ENCODE data around the gene HBS1L.

HBS1L gene
- 70.9 to 101 (median 82.3) reads per million in 3 donors for total RNA-seq

DNA sequence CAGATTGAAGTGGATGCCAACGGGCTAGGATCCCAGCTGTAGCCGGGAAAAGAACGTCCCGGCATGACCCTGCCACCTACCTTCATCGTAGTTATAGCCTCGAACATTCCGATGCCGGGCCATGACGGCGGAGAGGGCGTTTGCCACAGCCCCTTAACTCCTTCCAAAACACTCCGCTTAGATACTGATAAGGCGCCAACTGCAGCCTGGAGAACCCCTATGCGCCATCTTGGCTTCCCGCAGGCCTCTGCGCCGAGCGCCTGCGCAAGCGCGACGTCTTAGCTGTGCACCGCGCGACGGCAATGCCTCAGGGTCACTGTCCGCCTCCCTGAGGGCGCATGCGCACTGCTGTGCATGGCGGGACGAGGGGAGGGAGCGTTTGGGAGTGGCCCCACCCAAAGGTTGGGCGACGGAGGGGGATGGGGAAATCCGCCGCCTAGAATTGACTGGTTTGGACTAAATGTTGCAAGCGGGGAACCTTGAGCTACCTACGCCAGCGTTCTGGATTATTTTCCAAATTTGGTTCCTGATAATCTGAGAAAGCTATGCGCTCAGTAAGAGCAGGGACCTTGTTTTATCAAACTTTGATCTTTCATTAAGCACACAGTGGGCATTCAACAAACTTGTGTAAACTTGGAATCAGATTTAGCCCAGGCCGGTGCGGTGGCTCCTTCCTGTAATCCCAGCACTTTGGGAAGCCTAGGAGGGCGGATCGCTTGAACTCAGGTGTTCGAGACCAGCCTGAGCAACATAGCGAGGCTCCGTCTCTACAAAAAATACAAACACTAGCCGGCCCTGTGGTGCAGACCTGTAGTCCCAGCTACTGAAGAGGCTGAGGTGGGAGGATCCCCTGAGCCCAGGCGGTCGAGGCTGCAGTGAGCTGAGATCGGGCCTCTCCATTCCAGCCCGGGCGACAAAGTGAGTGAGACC, at the start of gene HBS1L:
TSS of gene HBS1L (minus strand) at position 254 of the 930 bp plus-strand sequence. CDS start at position 123, 131 bp downstream.
- peak; percentile 93 to 97 (median 96) for DNase-seq
- Histone ChIP-seq H3K36me3 (ENCODE audit: control insufficient read depth, insufficient read depth, low read length) (peaks cover 3% of the 10 kb centered on the region), H3K4me1 (ENCODE audit: control insufficient read depth, insufficient read depth, low read length, poor library complexity, severe bottlenecking) (peaks cover 7% of the 10 kb centered on the region), H3K27me3 (replicated peaks; ENCODE audit: control insufficient read depth, insufficient read depth, low read length, poor library complexity, severe bottlenecking) (no peaks in the 10 kb centered on the region), H3K4me3 (ENCODE audit: insufficient read depth, low read depth, low read length, poor library complexity, severe bottlenecking) (peak within 1 kb of the TSS; percentile 83), H3K9me3 (ENCODE audit: control insufficient read depth, low read length) (no peaks in the 10 kb centered on the region), H3K27ac (ENCODE audit: insufficient read depth, low read length, poor library complexity, severe bottlenecking) (peak within 1 kb of the TSS; percentile 95)

DNA sequence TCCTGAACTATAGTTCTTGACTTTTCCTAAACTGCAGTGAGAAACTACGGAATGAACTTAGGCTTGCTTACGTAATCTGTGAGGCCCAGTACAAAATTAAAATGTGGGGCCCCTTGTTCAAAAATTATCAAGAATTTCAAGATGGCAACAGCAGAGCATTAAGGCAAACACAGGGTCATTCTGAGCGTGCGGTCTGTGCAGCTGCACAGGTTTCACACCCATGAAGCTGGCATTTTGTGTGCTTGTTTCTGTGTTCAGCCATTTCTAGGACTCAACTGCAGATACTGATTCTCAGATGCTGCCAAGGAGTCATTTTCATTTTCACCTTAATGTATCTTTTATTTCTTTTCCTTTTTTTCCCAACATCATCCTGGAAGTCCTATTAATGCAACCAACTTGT, 49.6 kb upstream of the HBS1L start:
- no peak for DNase-seq
- Histone ChIP-seq H3K4me3 (ENCODE audit: insufficient read depth, low read depth, low read length, poor library complexity, severe bottlenecking) (no peak overlapping the region), H3K9me3 (ENCODE audit: control insufficient read depth, low read length) (no peaks in the 10 kb centered on the region), H3K4me1 (ENCODE audit: control insufficient read depth, insufficient read depth, low read length, poor library complexity, severe bottlenecking) (no peaks in the 10 kb centered on the region), H3K27me3 (replicated peaks; ENCODE audit: control insufficient read depth, insufficient read depth, low read length, poor library complexity, severe bottlenecking) (no peaks in the 10 kb centered on the region), H3K36me3 (ENCODE audit: control insufficient read depth, insufficient read depth, low read length) (no peaks in the 10 kb centered on the region), H3K27ac (ENCODE audit: insufficient read depth, low read length, poor library complexity, severe bottlenecking) (no peak overlapping the region)

DNA sequence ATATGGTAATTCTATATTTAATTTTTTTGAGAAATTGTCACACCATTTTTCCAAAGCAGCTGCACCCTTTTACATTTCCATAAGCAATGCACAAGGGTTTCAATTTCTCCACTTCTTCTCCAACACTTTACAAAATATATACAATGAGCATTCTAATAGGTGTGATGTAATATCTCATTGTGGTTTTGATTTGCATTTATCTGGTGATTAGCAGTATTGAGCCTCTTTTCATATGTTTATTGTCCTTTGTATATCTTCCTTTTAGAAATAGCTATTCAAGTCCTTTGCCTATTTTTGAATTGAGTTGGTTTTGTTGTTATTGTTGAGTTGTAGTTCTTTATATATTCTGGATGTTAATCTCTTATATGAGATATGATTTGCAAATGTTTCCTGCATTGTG, 47.6 kb upstream of the HBS1L start:
- H3K4me1 ChIP-seq (ENCODE audit: control insufficient read depth, insufficient read depth, low read length, poor library complexity, severe bottlenecking): no peaks in the 10 kb centered on the region
- DNase-seq: no peak
- no peaks in the 10 kb centered on the region for H3K36me3 ChIP-seq (ENCODE audit: control insufficient read depth, insufficient read depth, low read length)
- no peaks in the 10 kb centered on the region for H3K9me3 ChIP-seq (ENCODE audit: control insufficient read depth, low read length)
- no peak overlapping the region for H3K27ac ChIP-seq (ENCODE audit: insufficient read depth, low read length, poor library complexity, severe bottlenecking)
- no peaks in the 10 kb centered on the region for H3K27me3 ChIP-seq (replicated peaks; ENCODE audit: control insufficient read depth, insufficient read depth, low read length, poor library complexity, severe bottlenecking)
- no peak overlapping the region for H3K4me3 ChIP-seq (ENCODE audit: insufficient read depth, low read depth, low read length, poor library complexity, severe bottlenecking)

DNA sequence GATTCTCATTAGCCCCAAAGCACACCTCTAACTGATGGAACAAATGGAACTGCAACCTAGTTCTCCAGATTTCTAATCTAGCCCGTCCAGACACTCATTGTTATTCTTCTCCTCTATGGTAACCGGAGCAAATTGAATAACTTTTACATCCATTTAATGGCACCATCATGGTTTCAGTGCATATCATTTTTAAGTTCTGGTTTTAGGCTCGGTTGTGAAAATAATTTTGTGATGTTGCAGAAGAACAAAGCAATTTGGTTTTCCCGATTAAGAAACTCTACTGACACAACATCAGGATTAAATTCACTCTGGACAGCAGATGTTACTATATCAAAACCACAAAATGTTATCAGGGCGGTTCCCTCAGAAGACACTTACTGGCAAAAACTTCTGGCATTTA, 42.5 kb upstream of the HBS1L start:
- H3K9me3 ChIP-seq (ENCODE audit: control insufficient read depth, low read length): no peaks in the 10 kb centered on the region
- H3K27me3 ChIP-seq (replicated peaks; ENCODE audit: control insufficient read depth, insufficient read depth, low read length, poor library complexity, severe bottlenecking): no peaks in the 10 kb centered on the region
- no peak overlapping the region for H3K27ac ChIP-seq (ENCODE audit: insufficient read depth, low read length, poor library complexity, severe bottlenecking)
- no peaks in the 10 kb centered on the region for H3K36me3 ChIP-seq (ENCODE audit: control insufficient read depth, insufficient read depth, low read length)
- peaks cover 7% of the 10 kb centered on the region for H3K4me1 ChIP-seq (ENCODE audit: control insufficient read depth, insufficient read depth, low read length, poor library complexity, severe bottlenecking)
- no peak for DNase-seq
- H3K4me3 ChIP-seq (ENCODE audit: insufficient read depth, low read depth, low read length, poor library complexity, severe bottlenecking): no peak overlapping the region

DNA sequence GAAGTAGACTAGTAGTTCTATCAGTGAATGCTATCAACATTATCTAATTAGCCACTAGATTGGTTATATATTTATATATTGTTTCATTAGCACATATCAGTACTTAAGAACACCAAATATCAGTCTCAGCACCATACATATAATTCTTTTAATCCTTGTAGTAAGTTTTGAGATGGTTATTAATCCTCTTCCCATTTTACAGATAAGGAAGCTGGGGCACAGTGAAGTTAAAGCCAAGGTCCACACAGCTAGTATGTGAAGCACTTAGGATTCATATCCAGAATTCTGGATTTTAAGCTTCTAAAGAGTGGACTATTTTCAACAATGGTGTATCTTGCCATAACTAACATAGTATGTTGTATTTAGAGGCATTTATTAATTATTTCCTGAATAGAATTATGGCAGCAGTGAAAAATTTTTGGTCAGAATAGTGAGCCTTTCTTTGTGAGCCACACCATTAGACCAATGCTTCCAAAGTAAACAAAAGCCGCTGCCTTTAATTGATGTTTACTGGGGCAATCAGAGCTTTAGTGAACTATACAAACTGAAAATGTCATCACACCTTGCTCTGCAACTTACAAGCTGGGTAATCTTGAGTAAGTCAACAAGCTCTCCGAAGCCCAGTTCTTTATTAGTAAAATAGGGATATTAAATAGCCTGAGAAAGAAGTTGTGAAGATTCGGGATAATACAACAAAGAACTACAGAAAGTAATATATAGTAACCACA, 41.9 kb upstream of the HBS1L start:
- no peaks in the 10 kb centered on the region for H3K27me3 ChIP-seq (replicated peaks; ENCODE audit: control insufficient read depth, insufficient read depth, low read length, poor library complexity, severe bottlenecking)

GRCh38 chr6:135095716-135096115, 41.1 kb upstream of the HBS1L start:
- no peak overlapping the region for H3K4me3 ChIP-seq (ENCODE audit: insufficient read depth, low read depth, low read length, poor library complexity, severe bottlenecking)
- no peaks in the 10 kb centered on the region for H3K27me3 ChIP-seq (replicated peaks; ENCODE audit: control insufficient read depth, insufficient read depth, low read length, poor library complexity, severe bottlenecking)
- no peak overlapping the region for H3K27ac ChIP-seq (ENCODE audit: insufficient read depth, low read length, poor library complexity, severe bottlenecking)
- no peaks in the 10 kb centered on the region for H3K36me3 ChIP-seq (ENCODE audit: control insufficient read depth, insufficient read depth, low read length)
- DNase-seq: no peak
- H3K9me3 ChIP-seq (ENCODE audit: control insufficient read depth, low read length): no peaks in the 10 kb centered on the region
- H3K4me1 ChIP-seq (ENCODE audit: control insufficient read depth, insufficient read depth, low read length, poor library complexity, severe bottlenecking): peaks cover 7% of the 10 kb centered on the region

More for the DNA sequence above, 41.9 kb upstream of the HBS1L start:
- H3K4me1 ChIP-seq (ENCODE audit: control insufficient read depth, insufficient read depth, low read length, poor library complexity, severe bottlenecking): peaks cover 7% of the 10 kb centered on the region
- DNase-seq: no peak
- no peak overlapping the region for H3K4me3 ChIP-seq (ENCODE audit: insufficient read depth, low read depth, low read length, poor library complexity, severe bottlenecking)
- H3K9me3 ChIP-seq (ENCODE audit: control insufficient read depth, low read length): no peaks in the 10 kb centered on the region
- H3K27ac ChIP-seq (ENCODE audit: insufficient read depth, low read length, poor library complexity, severe bottlenecking): no peak overlapping the region
- no peaks in the 10 kb centered on the region for H3K36me3 ChIP-seq (ENCODE audit: control insufficient read depth, insufficient read depth, low read length)

DNA sequence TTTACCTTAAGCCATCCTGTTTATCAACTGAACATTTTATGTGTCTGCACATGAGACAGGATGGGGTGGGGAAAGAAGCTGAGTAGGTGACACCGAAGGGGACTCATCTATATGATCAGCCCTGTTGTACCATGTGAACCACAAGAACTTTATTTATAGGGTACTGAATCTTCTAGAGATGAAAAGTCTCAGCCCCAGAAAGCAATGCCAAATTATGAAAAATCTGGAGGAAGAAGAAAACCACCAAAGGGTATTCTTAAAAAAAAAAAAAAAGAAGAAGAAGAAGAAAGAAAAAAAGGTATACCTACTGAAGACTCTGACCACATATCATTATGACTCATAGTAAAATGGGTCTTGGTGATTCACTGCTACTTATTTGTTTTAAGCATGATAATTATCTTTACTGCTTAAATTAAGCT, 39.8 kb upstream of the HBS1L start:
- Histone ChIP-seq H3K9me3 (ENCODE audit: control insufficient read depth, low read length) (no peaks in the 10 kb centered on the region), H3K4me1 (ENCODE audit: control insufficient read depth, insufficient read depth, low read length, poor library complexity, severe bottlenecking) (peaks cover 7% of the 10 kb centered on the region), H3K36me3 (ENCODE audit: control insufficient read depth, insufficient read depth, low read length) (no peaks in the 10 kb centered on the region), H3K27me3 (replicated peaks; ENCODE audit: control insufficient read depth, insufficient read depth, low read length, poor library complexity, severe bottlenecking) (no peaks in the 10 kb centered on the region), H3K4me3 (ENCODE audit: insufficient read depth, low read depth, low read length, poor library complexity, severe bottlenecking) (no peak overlapping the region), H3K27ac (ENCODE audit: insufficient read depth, low read length, poor library complexity, severe bottlenecking) (peak overlapping the region; percentile 23)
- peak in 1 of 3 donors; percentile 6 for DNase-seq

- Histone ChIP-seq H3K27ac (ENCODE audit: insufficient read depth, low read length, poor library complexity, severe bottlenecking) (no peak overlapping the region), H3K4me1 (ENCODE audit: control insufficient read depth, insufficient read depth, low read length, poor library complexity, severe bottlenecking) (peaks cover 10% of the 10 kb centered on the region)
These were observed 39.0 kb upstream of the HBS1L start for GRCh38 chr6:135093578-135093977.

DNA sequence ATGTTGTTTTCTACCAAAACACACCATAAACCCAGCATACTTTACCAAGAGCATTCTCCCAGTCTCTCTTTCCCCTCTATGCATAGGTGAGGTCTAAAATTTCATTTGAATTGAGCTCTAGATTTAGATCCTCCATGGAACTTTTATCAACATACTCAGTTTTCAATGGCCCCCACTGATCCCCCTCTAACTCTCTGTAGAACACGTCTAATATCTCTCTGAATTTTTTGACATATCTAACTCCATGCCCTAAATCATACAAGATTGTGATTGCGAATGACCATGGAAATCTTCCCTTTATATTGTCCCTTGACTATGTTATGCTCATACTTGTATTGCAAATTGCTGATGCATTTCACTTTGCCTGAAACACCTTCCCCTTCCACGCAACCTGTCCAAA, 38.1 kb upstream of the HBS1L start:
- no peak for DNase-seq
- Histone ChIP-seq H3K36me3 (ENCODE audit: control insufficient read depth, insufficient read depth, low read length) (no peaks in the 10 kb centered on the region), H3K27ac (ENCODE audit: insufficient read depth, low read length, poor library complexity, severe bottlenecking) (no peak overlapping the region), H3K27me3 (replicated peaks; ENCODE audit: control insufficient read depth, insufficient read depth, low read length, poor library complexity, severe bottlenecking) (no peaks in the 10 kb centered on the region), H3K4me3 (ENCODE audit: insufficient read depth, low read depth, low read length, poor library complexity, severe bottlenecking) (no peak overlapping the region), H3K9me3 (ENCODE audit: control insufficient read depth, low read length) (no peaks in the 10 kb centered on the region), H3K4me1 (ENCODE audit: control insufficient read depth, insufficient read depth, low read length, poor library complexity, severe bottlenecking) (peaks cover 18% of the 10 kb centered on the region)

More at GRCh38 chr6:135093578-135093977, 39.0 kb upstream of the HBS1L start:
- H3K9me3 ChIP-seq (ENCODE audit: control insufficient read depth, low read length): no peaks in the 10 kb centered on the region
- DNase-seq: no peak
- H3K4me3 ChIP-seq (ENCODE audit: insufficient read depth, low read depth, low read length, poor library complexity, severe bottlenecking): no peak overlapping the region
- no peaks in the 10 kb centered on the region for H3K36me3 ChIP-seq (ENCODE audit: control insufficient read depth, insufficient read depth, low read length)
- no peaks in the 10 kb centered on the region for H3K27me3 ChIP-seq (replicated peaks; ENCODE audit: control insufficient read depth, insufficient read depth, low read length, poor library complexity, severe bottlenecking)

- Histone ChIP-seq H3K4me3 (ENCODE audit: insufficient read depth, low read depth, low read length, poor library complexity, severe bottlenecking) (no peak overlapping the region), H3K27me3 (replicated peaks; ENCODE audit: control insufficient read depth, insufficient read depth, low read length, poor library complexity, severe bottlenecking) (no peaks in the 10 kb centered on the region), H3K4me1 (ENCODE audit: control insufficient read depth, insufficient read depth, low read length, poor library complexity, severe bottlenecking) (peaks cover 21% of the 10 kb centered on the region), H3K9me3 (ENCODE audit: control insufficient read depth, low read length) (no peaks in the 10 kb centered on the region), H3K27ac (ENCODE audit: insufficient read depth, low read length, poor library complexity, severe bottlenecking) (no peak overlapping the region), H3K36me3 (ENCODE audit: control insufficient read depth, insufficient read depth, low read length) (no peaks in the 10 kb centered on the region)
- no peak for DNase-seq
These were observed 36.2 kb upstream of the HBS1L start for GRCh38 chr6:135090819-135091218.

Measured in effector memory CD4-positive, alpha-beta T cell (primary cell).